ENCODE results near the gene PRKAA1.
"Not testable (repeated sequence)": the region's sequence is repeated elsewhere in the genome, so short reads cannot be mapped to it uniquely, and the experiment has no call there.

Gene PRKAA1

GRCh38 chr5:40716000-40716399 is 82.2 kb downstream of the PRKAA1 start:
- ChIA-PET POLR2A (no interaction called here), CTCF (interaction anchor here (0.5 to 1.3 kb wide), 5 partner anchors 15 to 1293 kb away, joined by 3 to 4 read pairs (median 4); no protein-coding TSS in a partner anchor)
- Histone ChIP-seq H3K4me1 (ENCODE audit: control insufficient read depth, insufficient read depth, low read length) (peaks cover 5% of the 10 kb centered on the region; the same call in 1 of the 2 replicates), H3K27ac (ENCODE audit: extremely low read depth, low read depth, low read length) (no peak overlapping the region), H3K4me3 (ENCODE audit: low read depth, low read length) (no peak overlapping the region), H3K36me3 (ENCODE audit: control insufficient read depth in 2 of 2, insufficient read depth in 1 of 2, low read length in 2 of 2) (peaks cover 4 to 9% of the 10 kb centered on the region in 2 experiments), H3K9me3 (ENCODE audit: control insufficient read depth, insufficient read depth, low read depth, low read length) (no peaks in the 10 kb centered on the region; the same call in 1 of the 2 replicates)
- TF ChIP-seq KLF7 (tag by site-specific recombination; IDR thresholded peaks at IDR 0.05; ENCODE audit: borderline replicate concordance) (no peak), ZNF175 (tag by site-specific recombination; IDR thresholded peaks at IDR 0.05) (no peak), CTCF (tag by site-specific recombination; IDR thresholded peaks at IDR 0.05) (0 out of 2 replicates have a peak, but pooled peaks have one; percentile 14)

GRCh38 chr5:40714001-40714400 is 84.2 kb downstream of the PRKAA1 start:
- TF ChIP-seq SP2 (tag by site-specific recombination; IDR thresholded peaks at IDR 0.05) (no peak), KLF17 (tag by site-specific recombination; IDR thresholded peaks at IDR 0.05) (no peak), ZNF362 (tag by site-specific recombination; IDR thresholded peaks at IDR 0.05) (no peak), ZSCAN23 (tag by site-specific recombination; IDR thresholded peaks at IDR 0.05) (no peak), FEZF1 (tag by site-specific recombination; IDR thresholded peaks at IDR 0.05) (no peak)
- CTCF ChIA-PET = interaction anchor here (1.2 kb wide), 1 partner anchor 11 kb away, joined by 3 read pairs; no protein-coding TSS in a partner anchor
- Histone ChIP-seq H3K27ac (ENCODE audit: extremely low read depth, low read depth, low read length) (no peak overlapping the region), H3K4me3 (ENCODE audit: low read depth, low read length) (no peak overlapping the region), H3K36me3 (ENCODE audit: control insufficient read depth in 2 of 2, insufficient read depth in 1 of 2, low read length in 2 of 2) (no peaks in the 10 kb centered on the region; a peak in 1 of 3 replicates), H3K9me3 (ENCODE audit: control insufficient read depth, insufficient read depth, low read depth, low read length) (no peaks in the 10 kb centered on the region), H3K4me1 (ENCODE audit: control insufficient read depth, insufficient read depth, low read length) (peaks cover 5% of the 10 kb centered on the region; the same call in 1 of the 2 replicates)
- POLR2A ChIA-PET = no interaction called here

GRCh38 chr5:40710575-40710974 is 87.6 kb downstream of the PRKAA1 start:
- POLR2A ChIA-PET; H3K27ac ChIP-seq (ENCODE audit: extremely low read depth, low read depth, low read length); H3K4me3 ChIP-seq (ENCODE audit: low read depth, low read length); H3K36me3 ChIP-seq (ENCODE audit: control insufficient read depth in 2 of 2, insufficient read depth in 1 of 2, low read length in 2 of 2); H3K4me1 ChIP-seq (ENCODE audit: control insufficient read depth, insufficient read depth, low read length); H3K9me3 ChIP-seq (ENCODE audit: control insufficient read depth, insufficient read depth, low read depth, low read length): not testable (repeated sequence)
- peak; percentile 32; the same call in 1 of the 2 replicates for TF ChIP-seq ZNF580 (tag by site-specific recombination; IDR thresholded peaks at IDR 0.05)
- TF ChIP-seq ZNF146 (tag by site-specific recombination; IDR thresholded peaks at IDR 0.05) = peak; percentile 90
- CTCF ChIA-PET = interaction anchor here (1.0 kb wide), 1 partner anchor 23 kb away, joined by 3 read pairs; no protein-coding TSS in a partner anchor

Measured in HEK293 (cell line).